ENCODE results near the gene PAM16.

PAM16 gene

GRCh38 chr16:4383591-4384444 lies 32.7 kb upstream of the PAM16 start:
- no peak for DNase-seq

DNA sequence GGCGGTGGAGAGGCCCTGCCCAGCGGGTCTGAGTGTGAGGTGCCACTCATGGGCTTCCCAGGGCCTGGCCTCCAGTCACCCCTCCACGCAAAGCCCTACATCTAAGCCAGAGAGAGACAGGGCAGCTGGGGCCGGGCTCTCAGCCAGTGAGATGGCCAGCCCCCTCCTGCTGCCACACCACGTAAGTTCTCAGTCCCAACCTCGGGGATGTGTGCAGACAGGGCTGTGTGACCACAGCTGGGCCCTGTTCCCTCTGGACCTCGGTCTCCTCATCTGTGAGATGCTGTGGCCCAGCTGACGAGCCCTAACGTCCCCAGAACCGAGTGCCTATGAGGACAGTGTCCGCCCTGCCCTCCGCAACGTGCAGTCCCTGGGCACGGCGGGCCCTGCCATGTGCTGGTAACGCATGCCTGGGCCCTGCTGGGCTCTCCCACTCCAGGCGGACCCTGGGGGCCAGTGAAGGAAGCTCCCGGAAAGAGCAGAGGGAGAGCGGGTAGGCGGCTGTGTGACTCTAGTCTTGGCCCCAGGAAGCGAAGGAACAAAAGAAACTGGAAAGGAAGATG lies 31.8 kb upstream of the PAM16 start:
- DNase-seq, result no peak

GRCh38 chr16:4381935-4382794 lies 31.0 kb upstream of the PAM16 start:
- DNase-seq, result no peak

DNA sequence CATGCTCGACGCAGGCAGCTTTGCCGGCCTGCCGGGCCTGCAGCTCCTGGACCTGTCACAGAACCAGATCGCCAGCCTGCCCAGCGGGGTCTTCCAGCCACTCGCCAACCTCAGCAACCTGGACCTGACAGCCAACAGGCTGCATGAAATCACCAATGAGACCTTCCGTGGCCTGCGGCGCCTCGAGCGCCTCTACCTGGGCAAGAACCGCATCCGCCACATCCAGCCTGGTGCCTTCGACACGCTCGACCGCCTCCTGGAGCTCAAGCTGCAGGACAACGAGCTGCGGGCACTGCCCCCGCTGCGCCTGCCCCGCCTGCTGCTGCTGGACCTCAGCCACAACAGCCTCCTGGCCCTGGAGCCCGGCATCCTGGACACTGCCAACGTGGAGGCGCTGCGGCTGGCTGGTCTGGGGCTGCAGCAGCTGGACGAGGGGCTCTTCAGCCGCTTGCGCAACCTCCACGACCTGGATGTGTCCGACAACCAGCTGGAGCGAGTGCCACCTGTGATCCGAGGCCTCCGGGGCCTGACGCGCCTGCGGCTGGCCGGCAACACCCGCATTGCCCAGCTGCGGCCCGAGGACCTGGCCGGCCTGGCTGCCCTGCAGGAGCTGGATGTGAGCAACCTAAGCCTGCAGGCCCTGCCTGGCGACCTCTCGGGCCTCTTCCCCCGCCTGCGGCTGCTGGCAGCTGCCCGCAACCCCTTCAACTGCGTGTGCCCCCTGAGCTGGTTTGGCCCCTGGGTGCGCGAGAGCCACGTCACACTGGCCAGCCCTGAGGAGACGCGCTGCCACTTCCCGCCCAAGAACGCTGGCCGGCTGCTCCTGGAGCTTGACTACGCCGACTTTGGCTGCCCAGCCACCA lies 30.2 kb upstream of the PAM16 start:
- no peak for DNase-seq

DNA sequence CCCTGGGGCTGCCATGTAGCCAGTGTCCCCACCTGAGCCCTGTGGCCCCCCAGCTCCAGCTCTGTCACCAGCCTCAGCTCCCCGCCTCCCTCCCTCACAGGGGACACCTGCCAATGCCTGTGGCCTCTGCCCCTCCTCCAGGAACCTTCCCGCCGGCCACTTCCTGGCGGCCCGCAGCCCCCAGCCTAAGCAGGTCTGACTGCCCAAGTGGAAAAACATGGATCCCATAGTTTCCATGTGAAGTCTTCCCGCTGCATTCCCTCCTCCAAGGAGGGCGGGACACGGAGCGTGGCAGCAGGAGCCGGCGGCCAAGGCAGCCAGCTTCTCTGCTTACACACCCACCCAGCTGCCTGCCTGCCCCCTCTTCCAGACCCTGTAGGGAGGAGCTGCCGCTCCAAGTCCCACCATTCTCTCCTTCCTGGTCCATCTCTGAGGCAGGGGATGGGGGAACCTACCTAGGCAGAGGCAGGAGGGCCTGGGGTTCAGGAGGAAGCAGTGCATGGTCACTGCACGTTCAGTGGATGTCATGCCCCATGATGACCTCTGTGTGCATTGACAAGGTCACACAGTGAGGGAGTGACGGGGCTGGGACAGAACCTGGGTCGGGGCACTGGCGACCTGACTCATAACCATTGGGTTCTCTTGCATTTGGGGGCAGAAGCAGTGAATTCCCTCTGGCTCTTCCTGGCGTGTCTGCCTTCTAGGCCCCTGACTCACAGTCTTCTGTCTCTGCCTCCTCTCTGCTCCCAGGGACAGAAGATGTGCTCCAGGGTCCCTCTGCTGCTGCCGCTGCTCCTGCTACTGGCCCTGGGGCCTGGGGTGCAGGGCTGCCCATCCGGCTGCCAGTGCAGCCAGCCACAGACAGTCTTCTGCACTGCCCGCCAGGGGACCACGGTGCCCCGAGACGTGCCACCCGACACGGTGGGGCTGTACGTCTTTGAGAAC lies 29.3 kb upstream of the PAM16 start:
- no peak for DNase-seq

- no peak for DNase-seq
Observed at GRCh38 chr16:4378999-4379690, 28.0 kb upstream of the PAM16 start.

DNA sequence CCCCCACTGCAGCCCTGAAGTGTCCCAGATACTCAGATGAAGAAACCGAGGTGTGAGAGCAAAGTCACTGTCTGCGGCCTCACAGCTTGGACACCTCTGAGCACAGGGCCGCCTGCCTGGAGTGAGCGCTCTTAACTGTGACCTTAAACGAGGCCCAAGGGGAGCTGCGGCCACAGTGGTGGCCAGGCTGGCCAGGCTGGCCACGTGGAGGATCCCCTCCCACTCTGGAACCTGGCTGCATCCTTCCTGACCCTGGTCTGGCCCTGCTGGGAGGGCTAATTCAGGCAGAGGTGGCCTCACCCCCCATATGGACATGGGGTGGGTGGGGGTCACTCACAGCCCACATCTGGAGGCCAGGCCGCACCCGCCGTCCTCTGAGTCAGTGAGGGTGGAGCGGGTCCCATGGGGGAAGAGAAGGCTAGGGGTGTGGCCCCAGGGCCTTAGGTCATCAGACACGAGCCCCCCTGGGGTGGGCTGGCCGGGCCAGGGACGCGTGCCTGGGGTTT lies 27.1 kb upstream of the PAM16 start:
- no peak for DNase-seq

DNA sequence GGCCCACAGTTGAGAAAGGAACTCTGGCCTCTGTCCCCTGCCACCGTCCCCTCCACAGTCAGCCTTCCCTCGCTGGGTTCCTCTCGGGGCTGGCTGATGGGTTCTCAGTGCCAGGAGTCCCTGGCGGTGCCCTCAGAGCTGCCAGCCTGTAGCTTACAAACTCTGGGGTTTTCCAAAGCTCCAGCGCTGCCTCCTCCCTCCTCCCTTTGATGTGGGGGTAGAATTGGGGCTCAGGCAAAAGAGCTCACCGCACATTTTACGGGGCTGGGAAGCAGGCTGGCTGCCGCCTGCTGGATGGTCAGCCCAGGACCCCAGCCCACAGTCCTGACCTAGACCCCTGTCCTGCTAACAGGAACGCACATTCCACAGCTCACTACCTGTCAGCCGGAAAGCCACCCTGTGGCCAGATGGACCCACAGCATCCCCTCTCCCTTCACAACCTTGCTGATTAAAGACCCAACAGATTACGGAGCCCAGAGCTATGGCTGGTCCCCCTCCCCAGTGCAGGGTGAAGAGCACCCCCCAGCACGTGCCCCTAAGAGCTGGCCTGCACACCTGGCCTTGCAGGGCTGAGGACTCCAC lies 26.5 kb upstream of the PAM16 start:
- DNase-seq, result no peak

DNA sequence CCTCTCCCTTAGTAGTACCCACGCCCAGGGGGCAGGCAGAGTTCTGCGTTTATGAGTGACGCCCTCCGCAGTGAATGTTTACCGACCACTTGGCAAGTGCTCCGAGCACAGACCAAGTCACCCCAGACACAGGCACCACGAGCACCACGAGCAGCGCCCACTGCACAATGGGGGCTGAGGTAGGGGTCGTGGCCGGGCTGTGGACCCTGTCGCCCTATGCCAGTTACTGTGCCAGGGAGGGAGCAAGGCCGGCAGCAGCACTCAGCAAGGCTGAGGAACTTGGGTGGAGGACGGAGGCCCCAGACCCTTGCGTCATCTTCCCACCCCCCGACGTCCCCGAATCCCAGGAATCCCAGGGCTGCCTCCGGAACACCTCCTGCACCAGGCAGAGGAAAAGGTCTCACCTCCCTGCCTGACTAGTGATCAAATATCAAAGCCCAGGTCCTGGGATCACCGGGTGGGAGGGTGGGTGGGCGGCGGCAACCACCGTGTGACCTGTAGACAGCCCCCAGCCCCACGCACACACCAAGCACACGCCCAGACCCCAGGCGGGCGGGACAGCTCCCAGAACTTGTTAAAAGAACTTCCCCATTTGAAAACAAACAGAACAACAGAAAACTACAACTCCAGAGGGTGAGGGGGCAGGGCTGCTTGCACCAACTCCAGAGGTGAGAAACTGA lies 25.9 kb upstream of the PAM16 start:
- DNase-seq, result no peak

DNA sequence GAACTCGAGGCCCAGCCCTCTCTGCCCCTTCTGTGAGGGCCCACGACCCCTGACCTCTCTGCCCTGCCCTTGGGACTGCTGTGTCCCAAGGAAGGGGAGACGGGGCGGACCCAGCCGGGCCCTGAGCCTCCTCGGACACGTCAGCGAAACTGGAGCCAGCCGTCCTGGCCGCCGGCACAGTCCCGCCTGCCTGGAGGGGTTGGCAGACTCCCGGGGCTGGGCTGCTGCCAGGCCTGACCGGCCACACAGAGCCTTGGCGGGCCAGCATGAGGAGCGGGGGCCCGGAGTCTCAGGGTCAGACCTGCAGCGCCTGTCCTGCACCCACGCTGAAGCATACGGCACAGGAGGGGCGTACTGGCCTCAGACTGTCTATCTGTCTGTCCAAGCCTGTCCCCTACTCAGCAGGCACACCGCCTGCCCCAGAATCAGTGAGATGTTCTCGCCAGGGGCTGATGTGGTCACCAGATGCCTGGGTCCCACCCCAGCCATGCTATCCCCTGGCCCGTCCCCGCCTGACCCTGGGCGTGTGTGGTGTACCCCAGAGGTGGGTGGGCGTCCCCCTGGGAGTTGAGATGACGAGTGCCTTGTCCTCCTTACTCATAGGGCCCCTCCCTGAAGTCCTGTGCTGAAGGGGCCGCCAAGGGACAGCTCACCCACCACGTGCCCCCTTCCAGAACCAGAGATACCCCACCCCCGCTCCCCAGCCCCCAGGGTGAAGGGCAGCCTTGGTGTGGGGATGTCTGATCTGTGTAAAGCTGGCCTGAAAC lies 25.2 kb upstream of the PAM16 start:
- DNase-seq, result no peak

DNA sequence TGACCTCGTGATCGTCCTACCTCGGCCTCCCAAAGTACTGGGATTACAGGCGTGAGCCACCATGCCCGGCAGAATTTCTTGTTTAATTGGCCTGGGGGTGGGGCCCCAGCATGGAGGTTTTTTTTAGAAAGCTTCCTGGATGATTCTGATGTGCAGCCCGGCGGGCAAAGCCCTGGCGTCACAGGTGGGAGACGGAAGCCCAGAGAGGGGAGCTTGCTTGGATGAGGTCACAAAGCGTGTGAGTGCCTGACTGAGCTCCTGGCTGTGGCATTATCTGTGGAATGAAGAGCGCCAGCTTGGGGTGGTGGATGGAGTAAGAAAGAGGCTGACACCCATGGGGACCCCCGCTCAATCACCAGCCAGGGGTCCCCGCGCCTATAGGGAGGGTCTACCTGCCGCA lies 24.6 kb upstream of the PAM16 start:
- no peak for DNase-seq

DNA sequence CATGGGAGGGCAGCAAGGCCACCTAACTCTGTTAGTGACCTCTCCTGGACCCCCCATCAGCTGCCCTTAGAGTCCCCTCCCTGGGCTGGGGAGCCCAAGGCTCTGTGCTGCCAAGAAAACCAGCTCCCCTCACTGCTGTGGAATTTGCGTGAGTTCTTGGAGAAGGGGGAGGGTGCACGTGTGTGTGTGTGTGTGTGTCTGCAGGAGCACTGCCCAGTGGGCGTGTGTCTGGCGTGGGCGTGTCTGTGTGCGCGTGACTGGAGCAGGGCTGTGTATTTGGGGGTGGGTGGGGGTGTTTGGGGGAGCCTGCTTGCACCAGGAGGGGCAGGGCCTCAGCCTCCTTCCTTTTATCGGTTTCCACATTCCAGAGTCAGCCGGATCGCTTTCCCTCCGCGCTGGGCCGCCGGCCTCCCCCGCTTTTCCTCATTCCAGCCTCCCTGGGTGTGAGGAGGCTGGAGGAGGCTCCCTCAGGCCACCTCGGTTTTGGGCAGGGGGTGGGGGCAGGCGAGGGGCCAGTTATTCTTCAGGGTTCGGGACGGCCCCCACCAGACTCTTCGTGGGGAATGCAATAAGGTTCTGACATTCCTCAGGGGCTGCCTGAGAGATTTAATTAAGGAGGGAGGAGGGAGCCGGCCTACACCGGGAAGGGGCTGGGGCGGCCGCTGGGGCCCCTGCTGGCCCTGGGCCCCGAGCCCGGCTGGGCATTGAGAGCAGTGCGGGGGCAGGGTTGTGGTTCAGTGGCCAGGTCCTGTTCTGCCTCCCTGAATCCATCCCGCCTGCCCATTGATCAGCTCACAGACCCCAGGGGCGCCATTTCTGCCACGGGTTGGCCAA lies 23.0 kb upstream of the PAM16 start:
- DNase-seq, result no peak

DNA sequence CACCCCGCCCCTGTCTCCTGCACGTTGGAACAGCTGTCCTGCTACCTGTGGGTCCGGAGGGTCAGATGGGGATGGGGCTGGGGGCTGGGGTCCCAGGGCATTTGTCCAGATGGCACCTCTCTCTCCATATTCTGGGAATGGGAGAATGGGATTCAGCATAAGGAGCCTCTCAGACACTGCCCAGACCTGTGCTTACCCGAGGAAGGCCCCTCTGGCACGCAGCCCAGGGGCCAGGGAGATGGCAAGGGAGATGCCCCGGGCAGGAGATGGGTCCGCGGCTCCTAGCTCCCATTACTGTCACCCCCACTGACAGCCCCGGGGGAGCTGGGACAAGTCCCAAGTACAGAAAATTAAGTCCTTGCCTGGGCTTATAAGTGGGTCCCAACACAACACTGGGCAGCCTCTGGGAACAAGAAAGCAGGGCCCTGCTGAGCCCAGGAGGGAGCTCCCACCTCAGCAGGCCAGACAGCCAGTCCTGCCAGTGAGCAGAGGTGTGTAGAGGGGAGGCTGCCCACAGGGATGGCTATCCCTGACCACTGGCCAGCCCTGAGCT lies 22.3 kb upstream of the PAM16 start:
- DNase-seq, result no peak

DNA sequence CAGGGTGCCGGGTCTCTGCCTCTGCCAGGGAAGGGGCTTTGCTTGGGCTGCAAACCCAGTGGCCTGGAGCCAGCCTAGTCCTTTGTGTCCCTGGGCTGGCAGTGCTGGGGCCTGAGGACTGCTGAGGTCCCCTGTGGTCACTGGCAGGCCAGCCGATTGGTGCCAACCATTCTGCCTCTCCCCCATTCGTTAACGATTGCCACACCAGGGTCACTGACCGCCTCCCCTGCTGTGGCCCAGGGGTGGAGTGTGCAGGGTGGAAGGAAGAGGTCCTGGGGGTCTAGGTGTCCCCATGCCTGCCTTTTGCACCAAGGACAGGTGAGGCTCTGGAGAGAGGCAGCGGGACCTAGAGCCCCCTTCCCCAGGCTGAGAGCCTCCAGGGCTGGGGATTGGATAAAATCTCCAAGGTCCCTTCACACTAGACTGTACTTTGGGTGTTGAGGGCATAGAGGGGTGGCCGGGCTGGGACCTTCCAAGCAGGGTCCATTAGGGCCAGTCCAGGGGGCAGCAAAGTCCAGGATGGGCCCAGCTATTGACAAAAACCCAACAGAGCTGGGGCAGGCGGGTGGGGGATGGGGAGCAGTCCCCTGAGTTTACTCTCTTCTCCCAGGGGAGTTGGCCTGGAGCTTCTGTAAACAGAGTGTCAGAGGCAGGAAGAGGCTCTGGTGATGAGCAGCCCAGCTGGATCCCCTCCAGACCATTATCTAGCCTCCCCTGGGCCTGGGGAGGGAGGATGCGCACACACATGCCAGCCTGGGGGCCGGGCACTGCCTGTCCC lies 21.6 kb upstream of the PAM16 start:
- no peak for DNase-seq

- DNase-seq, result no peak
Observed at GRCh38 chr16:4372001-4372577, 21.0 kb upstream of the PAM16 start.

- no peak for DNase-seq
Observed at GRCh38 chr16:4371357-4372000, 20.4 kb upstream of the PAM16 start, which contains the start of gene VASN. VASN (plus strand) TSS chr16:4371848; CDS start chr16:4380878, 9,030 bp downstream.
